Lower leg skin (tissue), 4 donors: ENCODE measurements around the gene NDUFA5. TPM values are rescaled to one million over a fixed set of nuclear protein-coding genes. Genes with fewer than 3 reads are reported as not detected.
"Not testable (repeated sequence)": the region's sequence is repeated elsewhere in the genome, so short reads cannot be mapped to it uniquely, and the experiment has no call there.

Source experiments
- DNase-seq, 2 donors: peaks; one replicate each; pipeline ENCODE4 v3.0.0-alpha.2; 2019; ENCODE audit warnings: low spot score in 2 of 2
- H3K4me3 ChIP-seq: fragments of 200-600 bp; sonication (generic); 2 replicates; pipeline ENCODE4 v1.5.1; 2017; ENCODE audit warnings: mild to moderate bottlenecking, low read depth; ENCODE audit not compliant: poor library complexity, severe bottlenecking
- POLR2A ChIP-seq, 2 donors: fragments of 450-650 bp; IDR thresholded peaks; one replicate each; pipeline ENCODE4 v1.6.1; 2016 to 2017; ENCODE audit warnings: antibody characterized with exemption in 2 of 2, mild to moderate bottlenecking in 1 of 2, moderate library complexity in 1 of 2
- WGBS, 2 donors: methylation state at CpG; one replicate each; pipeline ENCODE4 v1.1.5; 2018; 5-methylcytosine and 5-hydroxymethylcytosine counted together
- intact Hi-C: fragments of 100-400 bp; cut with DNase I; formaldehyde crosslinking; loops from one replicate; pipeline ENCODE4 v1.15.0; 2023; ENCODE audit warnings: low total_unique reads
- total RNA-seq, 4 donors: library from RNA; depleted of rRNA; stranded (reverse); fragments of >200 nt; gene quantifications; one replicate each; pipeline ENCODE4 v1.1.0, GENCODE V29; 2016
- TF ChIP-seq, protein P1 (sequence below), 3 donors: fragments of 450-650 bp; IDR thresholded peaks; one replicate each; pipeline ENCODE4 v1.5.1; 2016; ENCODE audit warnings: antibody characterized with exemption in 3 of 3, mild to moderate bottlenecking in 3 of 3, moderate library complexity in 2 of 3

Gene NDUFA5
- total RNA-seq, 4 donors from 2014 or later = 24.9 to 41.9 (median 26.6) TPM

DNA sequence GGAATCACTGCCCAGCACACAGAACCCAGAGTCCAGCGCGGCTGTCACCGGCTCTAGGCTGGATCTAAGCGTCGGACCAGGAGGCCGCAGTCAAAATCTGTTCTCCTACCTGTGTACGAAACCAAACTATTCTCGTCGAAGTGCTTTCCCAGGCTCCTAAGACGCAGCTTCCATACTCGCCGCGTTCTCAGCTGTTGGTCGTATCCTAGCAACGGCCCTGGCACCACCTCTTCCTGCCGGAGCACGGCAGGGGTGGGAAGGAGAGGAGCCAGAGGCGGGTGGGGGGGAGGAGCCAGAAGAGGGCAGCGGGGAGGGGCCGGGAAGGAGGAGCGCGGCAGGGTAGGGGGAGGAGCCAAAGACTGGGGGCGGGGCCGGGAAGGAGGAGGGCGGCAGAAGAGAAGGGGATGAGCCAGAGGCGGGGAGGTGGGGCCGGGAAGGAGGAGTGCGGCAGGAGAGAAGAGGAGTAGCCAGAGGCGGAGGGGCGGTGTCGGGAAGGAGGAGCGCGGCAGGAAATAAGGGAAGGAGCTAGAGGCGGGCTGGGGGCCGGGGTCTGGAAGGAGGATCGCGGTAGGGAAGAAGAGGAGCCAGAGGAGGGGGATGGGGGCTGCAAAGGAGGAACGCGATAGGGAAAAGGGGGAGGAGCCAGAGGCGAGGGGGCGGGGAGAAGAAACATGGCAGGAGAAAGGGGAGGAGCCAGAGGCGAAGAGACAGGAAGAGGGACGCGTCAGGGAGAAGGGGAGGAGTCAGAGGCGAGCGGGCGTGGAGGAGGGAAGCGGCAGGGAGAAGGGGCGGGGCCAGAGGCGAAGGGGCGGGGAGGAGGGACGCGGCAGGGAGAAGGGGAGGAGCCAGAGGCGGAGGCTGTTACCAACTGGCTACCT is 23.0 kb downstream of the NDUFA5 start, which contains the start of gene IQUB:
IQUB (minus strand) TSS at position 213 of the 878 bp plus-strand sequence. CDS start 22,255 bp downstream, outside the sequence.
- TF ChIP-seq, protein P1, sequence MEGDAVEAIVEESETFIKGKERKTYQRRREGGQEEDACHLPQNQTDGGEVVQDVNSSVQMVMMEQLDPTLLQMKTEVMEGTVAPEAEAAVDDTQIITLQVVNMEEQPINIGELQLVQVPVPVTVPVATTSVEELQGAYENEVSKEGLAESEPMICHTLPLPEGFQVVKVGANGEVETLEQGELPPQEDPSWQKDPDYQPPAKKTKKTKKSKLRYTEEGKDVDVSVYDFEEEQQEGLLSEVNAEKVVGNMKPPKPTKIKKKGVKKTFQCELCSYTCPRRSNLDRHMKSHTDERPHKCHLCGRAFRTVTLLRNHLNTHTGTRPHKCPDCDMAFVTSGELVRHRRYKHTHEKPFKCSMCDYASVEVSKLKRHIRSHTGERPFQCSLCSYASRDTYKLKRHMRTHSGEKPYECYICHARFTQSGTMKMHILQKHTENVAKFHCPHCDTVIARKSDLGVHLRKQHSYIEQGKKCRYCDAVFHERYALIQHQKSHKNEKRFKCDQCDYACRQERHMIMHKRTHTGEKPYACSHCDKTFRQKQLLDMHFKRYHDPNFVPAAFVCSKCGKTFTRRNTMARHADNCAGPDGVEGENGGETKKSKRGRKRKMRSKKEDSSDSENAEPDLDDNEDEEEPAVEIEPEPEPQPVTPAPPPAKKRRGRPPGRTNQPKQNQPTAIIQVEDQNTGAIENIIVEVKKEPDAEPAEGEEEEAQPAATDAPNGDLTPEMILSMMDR (IDR thresholded peaks at IDR 0.05) = no peak
- no peak for TF ChIP-seq POLR2A (IDR thresholded peaks at IDR 0.05)
- DNase-seq = peak; percentile 98 to 99
- intact Hi-C loops = no loop called here
- peak within 1 kb of the TSS; percentile 28 for H3K4me3 ChIP-seq
- 1% methylated on average over 51 to 54 of the region's 54 CpGs for WGBS, 2 donors

DNA sequence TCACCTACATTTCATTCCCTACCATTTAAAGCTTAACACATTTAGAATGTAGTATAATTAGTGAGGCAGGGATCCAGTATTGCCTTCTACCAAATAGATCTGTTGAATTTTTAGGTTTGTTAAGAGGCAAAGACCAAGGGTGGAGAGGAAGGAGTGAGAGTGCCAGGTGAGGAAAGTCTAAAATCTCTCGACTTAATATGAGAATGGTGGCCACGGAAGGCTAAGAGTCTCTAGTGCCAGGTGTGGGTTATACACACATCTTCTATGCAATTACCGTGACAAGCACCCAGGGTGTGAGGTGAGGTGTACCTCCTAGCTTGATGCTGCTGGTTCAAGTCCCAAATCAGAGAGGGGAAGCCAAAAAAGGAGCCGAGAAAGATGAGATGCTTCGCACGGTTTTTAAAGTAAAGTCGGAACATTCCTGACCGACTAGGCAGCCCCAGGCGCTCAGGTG is 23.7 kb downstream of the NDUFA5 start:
- WGBS, 2 donors = 2% methylated on average over 9 of the region's 9 CpGs
- intact Hi-C loops = no loop called here
- TF ChIP-seq, protein P1 (IDR thresholded peaks at IDR 0.05) = no peak
- no peak for TF ChIP-seq POLR2A (IDR thresholded peaks at IDR 0.05)
- no peak for DNase-seq
- H3K4me3 ChIP-seq = no peak overlapping the region

DNA sequence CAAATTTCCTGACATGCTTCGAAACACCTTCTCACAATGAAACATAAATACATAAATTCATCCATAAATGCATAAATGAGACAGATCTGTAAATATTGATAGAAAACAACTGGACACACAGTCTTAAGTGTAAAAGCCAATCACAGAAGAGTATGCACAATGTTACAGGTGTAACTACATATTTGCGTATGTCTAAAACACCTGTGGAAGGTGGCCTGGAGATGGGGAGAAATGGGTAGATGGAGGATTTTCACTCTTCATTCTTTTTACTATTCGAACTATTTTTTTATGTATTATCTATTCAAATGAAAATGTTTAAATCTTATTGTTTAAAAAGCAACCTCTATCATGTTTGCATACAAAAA is 24.1 kb downstream of the NDUFA5 start:
- 78 to 84% methylated on average over 3 of the region's 3 CpGs for WGBS, 2 donors
- TF ChIP-seq POLR2A (IDR thresholded peaks at IDR 0.05) = no peak
- TF ChIP-seq, protein P1 (IDR thresholded peaks at IDR 0.05) = no peak
- intact Hi-C loops = no loop called here
- no peak for DNase-seq
- no peak overlapping the region for H3K4me3 ChIP-seq

DNA sequence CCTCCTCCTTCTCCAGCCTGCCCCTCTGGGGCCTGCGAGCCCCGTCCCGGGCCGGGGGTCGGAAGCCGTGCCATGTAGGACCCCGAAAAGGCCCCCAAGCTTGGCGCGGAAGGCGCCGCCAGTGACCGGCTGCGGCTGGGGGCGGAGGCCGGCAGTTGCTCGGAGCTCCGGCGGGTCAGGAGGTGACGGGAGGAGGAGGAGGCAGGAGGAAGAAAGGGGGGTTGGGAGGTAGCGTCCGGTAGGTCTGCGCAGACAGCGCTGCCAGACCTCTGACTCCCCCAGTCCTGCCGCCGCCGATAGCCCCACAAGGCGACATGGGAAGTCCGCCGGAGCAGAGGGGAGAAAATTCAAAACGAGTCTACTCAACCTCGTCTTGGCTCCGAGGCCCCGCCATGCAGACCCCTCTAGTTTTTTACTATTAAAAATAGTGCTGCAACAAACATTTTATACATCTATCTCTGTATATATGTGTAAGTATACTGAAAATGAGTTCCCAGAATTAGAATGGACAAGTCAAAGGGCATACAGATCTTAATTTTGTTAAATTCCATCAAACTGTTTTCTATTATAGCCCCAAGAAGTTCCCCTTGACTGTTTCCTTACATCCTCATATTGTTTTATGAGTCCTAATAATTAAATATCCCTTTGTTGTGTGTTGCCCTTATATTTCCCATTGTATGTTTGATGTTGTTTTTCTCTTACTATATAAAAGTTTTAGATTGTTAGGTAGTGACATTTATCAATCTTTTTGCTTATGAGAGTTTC is 24.6 kb downstream of the NDUFA5 start:
- WGBS, 2 donors = 4 to 8% methylated on average over 27 to 29 of the region's 33 CpGs
- DNase-seq = peak in 1 of 2 donors; percentile 87
- peak overlapping the region; percentile 17 for H3K4me3 ChIP-seq
- intact Hi-C loops = not testable (repeated sequence)

DNA sequence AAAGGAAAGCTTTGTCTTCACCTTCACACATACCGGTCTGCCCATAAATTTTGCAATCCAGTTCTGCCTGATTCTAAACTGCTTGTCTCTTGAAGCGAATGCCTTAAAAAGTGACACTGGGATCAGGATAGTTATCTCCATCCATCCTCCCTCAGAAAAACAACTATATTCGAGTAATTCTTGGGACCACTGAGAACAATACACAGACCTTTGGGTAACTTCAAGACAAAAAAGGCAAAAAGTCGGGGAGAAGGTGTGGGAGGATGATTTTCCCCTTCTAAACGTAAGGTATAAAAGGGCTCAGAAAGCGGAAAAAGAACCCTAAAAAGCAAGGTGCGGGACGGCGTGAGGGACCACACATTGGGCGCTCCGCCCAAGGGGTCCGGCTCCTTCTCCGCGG is 25.3 kb downstream of the NDUFA5 start:
- H3K4me3 ChIP-seq, DNase-seq, intact Hi-C loops: not testable (repeated sequence)
- 14 to 19% methylated on average over 6 of the region's 14 CpGs for WGBS, 2 donors

DNA sequence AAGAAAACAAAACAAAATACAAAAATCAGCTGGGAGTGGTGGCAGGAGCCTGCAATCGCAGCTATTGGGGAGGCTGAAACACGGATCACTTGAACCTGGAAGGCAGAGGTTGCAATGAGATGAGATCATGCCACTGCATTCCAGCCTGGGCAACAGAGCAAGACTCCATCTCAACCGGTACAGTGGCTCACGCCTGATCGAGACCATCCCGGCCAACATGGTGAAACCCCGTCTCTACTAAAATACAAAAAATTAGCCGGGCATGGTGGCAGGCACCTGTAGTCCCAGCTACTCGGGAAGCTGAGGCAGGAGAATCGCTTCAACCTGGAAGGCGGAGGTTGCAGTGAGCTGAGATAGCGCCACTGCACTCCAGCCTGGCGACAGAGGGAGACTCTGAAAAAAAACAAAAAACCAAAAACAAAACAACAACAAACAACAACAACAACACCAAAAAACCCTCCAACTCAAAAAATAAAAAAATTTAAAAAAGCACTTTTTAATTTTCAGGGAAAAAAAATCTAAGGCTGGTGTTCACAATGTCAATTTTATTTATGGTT is 27.5 kb downstream of the NDUFA5 start:
- WGBS, 2 donors = 94 to 96% methylated on average over 13 of the region's 13 CpGs
- DNase-seq, H3K4me3 ChIP-seq, intact Hi-C loops: not testable (repeated sequence)

DNA sequence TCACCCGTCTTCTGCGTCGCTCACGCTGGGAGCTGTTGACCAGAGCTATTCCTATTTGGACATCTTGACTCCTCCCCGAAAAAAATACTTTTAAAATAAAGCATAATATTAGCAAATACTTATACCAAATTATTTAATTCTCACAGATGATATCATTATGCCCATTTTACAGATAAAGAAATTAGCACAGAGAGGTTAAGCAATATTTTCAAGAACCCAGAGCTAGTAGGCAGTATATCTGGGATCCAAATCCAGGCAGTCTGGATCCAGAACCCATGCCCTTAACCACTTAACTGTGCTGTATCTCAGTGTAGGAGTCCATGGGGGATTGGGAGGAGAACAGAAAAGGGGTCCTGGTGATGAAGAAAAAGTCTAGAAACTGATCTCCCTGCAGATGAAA is 29.4 kb downstream of the NDUFA5 start:
- no peak overlapping the region for H3K4me3 ChIP-seq
- TF ChIP-seq, protein P1 (IDR thresholded peaks at IDR 0.05) = no peak
- TF ChIP-seq POLR2A (IDR thresholded peaks at IDR 0.05) = no peak
- DNase-seq = no peak
- WGBS, 2 donors = 87 to 96% methylated on average over 5 of the region's 5 CpGs
- intact Hi-C loops = no loop called here

DNA sequence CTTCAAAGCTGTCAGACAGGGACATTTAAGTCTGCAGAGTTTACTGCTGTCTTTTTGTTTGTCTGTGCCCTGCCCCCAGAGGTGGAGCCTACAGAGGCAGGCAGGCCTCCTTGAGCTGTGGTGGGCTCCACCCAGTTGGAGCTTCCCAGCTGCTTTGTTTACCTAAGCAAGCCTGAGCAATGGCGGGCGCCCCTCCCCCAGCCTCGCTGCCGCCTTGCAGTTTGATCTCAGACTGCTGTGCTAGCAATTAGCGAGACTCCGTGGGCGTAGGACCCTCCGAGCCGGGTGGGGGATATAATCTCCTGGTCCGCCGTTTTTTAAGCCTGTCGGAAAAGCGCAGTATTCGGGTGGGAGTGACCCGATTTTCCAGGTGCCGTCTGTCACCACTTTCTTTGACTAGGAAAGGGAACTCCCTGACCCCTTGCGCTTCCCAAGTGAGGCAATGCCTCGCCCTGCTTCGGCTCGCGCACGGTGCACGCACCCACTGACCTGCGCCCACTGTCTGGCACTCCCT is 29.8 kb downstream of the NDUFA5 start:
- DNase-seq, H3K4me3 ChIP-seq, intact Hi-C loops: not testable (repeated sequence)
- 84 to 92% methylated on average over 22 of the region's 24 CpGs for WGBS, 2 donors

DNA sequence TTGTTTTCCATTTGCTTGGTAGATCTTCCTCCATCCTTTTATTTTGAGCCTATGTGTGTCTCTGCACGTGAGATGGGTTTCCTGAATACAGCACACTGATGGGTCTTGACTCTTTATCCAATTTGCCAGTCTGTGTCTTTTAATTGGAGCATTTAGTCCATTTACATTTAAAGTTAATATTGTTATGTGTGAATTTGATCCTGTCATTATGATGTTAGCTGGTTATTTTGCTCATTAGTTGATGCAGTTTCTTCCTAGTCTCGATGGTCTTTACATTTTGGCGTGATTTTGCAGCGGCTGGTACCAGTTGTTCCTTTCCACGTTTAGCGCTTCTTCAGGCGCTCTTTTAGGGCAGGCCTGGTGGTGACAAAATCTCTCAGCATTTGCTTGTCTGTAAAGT is 31.1 kb downstream of the NDUFA5 start:
- H3K4me3 ChIP-seq, DNase-seq, intact Hi-C loops: not testable (repeated sequence)
- 98 to 99% methylated on average over 6 of the region's 7 CpGs for WGBS, 2 donors
